ENCODE measurements around the gene APOM.

GRCh38 chr6:31614684-31615578 lies 40.8 kb upstream of the APOM start, which contains the start of gene AIF1:
- TF ChIP-seq CTCF (conservative IDR thresholded peaks at IDR 0.05; ENCODE audit: low read depth, low read length) (no peak), EZH2 (IDR thresholded peaks at IDR 0.05; ENCODE audit: borderline replicate concordance, low read depth, low read length, poor library complexity, severe bottlenecking) (no peak)

All from A673 (cell line).